NCI-H524 treated with DMSO at 0.1 percent for 48 hours (cell line): ENCODE results near the gene SPACA9.
A peak's percentile ranks its signal among the peaks of the same experiment; 100 is the strongest.

Source experiments
- DNase-seq: peaks from one replicate; lab custom pipeline; 2025; lab: John Stamatoyannopoulos, UW

The SPACA9 gene

GRCh38 chr9:132878695-132879456 is at the start of gene SPACA9:
TSS of gene SPACA9 (plus strand) at chr9:132878898. CDS start at chr9:132883948, 5,050 bp downstream.
- DNase-seq = no peak

- DNase-seq = no peak
Observed at GRCh38 chr9:132832171-132832881, 46.4 kb upstream of the SPACA9 start.

- peak; percentile 59 for DNase-seq
Observed at GRCh38 chr9:132833550-132834121, 45.1 kb upstream of the SPACA9 start.

GRCh38 chr9:132834343-132834742 is 44.4 kb upstream of the SPACA9 start:
- no peak for DNase-seq

GRCh38 chr9:132837501-132838286 is 41.0 kb upstream of the SPACA9 start:
- no peak for DNase-seq

GRCh38 chr9:132838291-132838690 is 40.4 kb upstream of the SPACA9 start:
- DNase-seq = no peak

GRCh38 chr9:132840980-132841379 is 37.7 kb upstream of the SPACA9 start:
- no peak for DNase-seq

GRCh38 chr9:132842124-132843044 is 36.3 kb upstream of the SPACA9 start:
- no peak for DNase-seq

GRCh38 chr9:132846109-132846917 is 32.4 kb upstream of the SPACA9 start:
- DNase-seq = no peak

- DNase-seq = no peak
Observed at GRCh38 chr9:132846918-132847515, 31.7 kb upstream of the SPACA9 start.

GRCh38 chr9:132849185-132849706 is 29.5 kb upstream of the SPACA9 start:
- no peak for DNase-seq

- no peak for DNase-seq
Observed at GRCh38 chr9:132853482-132853881, 25.2 kb upstream of the SPACA9 start.

GRCh38 chr9:132854832-132855231 is 23.9 kb upstream of the SPACA9 start:
- no peak for DNase-seq

GRCh38 chr9:132855904-132856303 is 22.8 kb upstream of the SPACA9 start:
- DNase-seq = no peak

- no peak for DNase-seq
Observed at GRCh38 chr9:132857031-132857430, 21.7 kb upstream of the SPACA9 start.

GRCh38 chr9:132857616-132858342 is 20.9 kb upstream of the SPACA9 start:
- DNase-seq = no peak

GRCh38 chr9:132858751-132859150 is 19.9 kb upstream of the SPACA9 start:
- no peak for DNase-seq

- DNase-seq = no peak
Observed at GRCh38 chr9:132861666-132862065, 17.0 kb upstream of the SPACA9 start.

- no peak for DNase-seq
Observed at GRCh38 chr9:132862533-132862932, 16.2 kb upstream of the SPACA9 start.
